Panc1 (cell line): ENCODE results near the gene BICD1. TPM values are rescaled to one million over a fixed set of nuclear protein-coding genes. Genes with fewer than 3 reads are reported as not detected.

ENCODE experiments used
- ATAC-seq: fragments of 200-7000 bp; cut with Tn5 transposase; 2 replicates; pipeline ENCODE4 v1.9.1; 2020; ENCODE audit warnings: mild to moderate bottlenecking, moderate library complexity
- BruUV-seq: library from RNA; stranded (reverse); fragments of 400-500 nt; replicated peaks from 2 replicates; lab custom pipeline; 2021; lab: Mats Ljungman, UMichigan
- CTCF ChIA-PET: fragments of 300-600 bp; sonication (Branson Sonifier 250); formaldehyde crosslinking; loops from one replicate; lab custom pipeline; 2022; ENCODE audit warnings: antibody characterized with exemption; lab: Charles Lee
- POLR2A ChIA-PET: fragments of 300-600 bp; sonication (Branson Sonifier 250); formaldehyde crosslinking; loops from one replicate; lab custom pipeline; 2022; ENCODE audit warnings: antibody characterized with exemption; lab: Charles Lee
- DNase-seq: peaks from one replicate; pipeline ENCODE4 v3.0.0-alpha.2; 2010; ENCODE audit warnings: low read depth, low spot score
- H3K27ac ChIP-seq: 2 replicates; pipeline ENCODE4 v1.5.1; 2011; ENCODE audit warnings: mild to moderate bottlenecking, low read length, inconsistent platforms
- H3K27me3 ChIP-seq: fragments of 200-500 bp; sonication (Bioruptor generic); 2 replicates; pipeline ENCODE4 v1.6.0; 2014; ENCODE audit warnings: low read length, inconsistent platforms; ENCODE audit not compliant: control insufficient read depth, insufficient read depth
- H3K36me3 ChIP-seq: fragments of 200-500 bp; sonication (Bioruptor generic); 2 replicates; pipeline ENCODE4 v1.5.1; 2014; ENCODE audit warnings: inconsistent platforms, mild to moderate bottlenecking, low read length, moderate library complexity; ENCODE audit not compliant: control insufficient read depth, insufficient read depth
- H3K4me1 ChIP-seq: 2 replicates; pipeline ENCODE4 v1.5.1; 2011; ENCODE audit warnings: inconsistent platforms, mild to moderate bottlenecking, low read length, moderate library complexity; ENCODE audit not compliant: control insufficient read depth, insufficient read depth
- H3K4me3 ChIP-seq, 2 experiments: 2 replicates each; pipeline ENCODE4 v1.5.1; 2011 to 2012; ENCODE audit warnings: low read depth in 2 of 2, low read length in 2 of 2, mild to moderate bottlenecking in 2 of 2, inconsistent platforms in 1 of 2, moderate library complexity in 1 of 2
- H3K9me3 ChIP-seq: fragments of 200-500 bp; sonication (Bioruptor generic); 2 replicates; pipeline ENCODE4 v1.5.1; 2014; ENCODE audit warnings: low read depth, mild to moderate bottlenecking, inconsistent platforms, low read length, moderate library complexity; ENCODE audit not compliant: control insufficient read depth, insufficient read depth
- POLR2AphosphoS5 ChIP-seq: IDR thresholded peaks from 2 replicates; pipeline ENCODE4 v1.6.1; 2012; ENCODE audit warnings: mild to moderate bottlenecking, low read depth, low read length, moderate library complexity
- SIN3A ChIP-seq: IDR thresholded peaks from 2 replicates; pipeline ENCODE4 v1.6.1; 2012; ENCODE audit warnings: low read depth, mild to moderate bottlenecking, low read length, moderate library complexity, borderline replicate concordance; ENCODE audit not compliant: insufficient read depth
- TCF7L2 ChIP-seq: IDR thresholded peaks from 2 replicates; pipeline ENCODE4 v1.6.1; 2011; ENCODE audit warnings: mild to moderate bottlenecking, low read depth, low read length, inconsistent platforms
- in situ Hi-C: cut with HindIII; loops from 2 replicates; pipeline ENCODE4 v1.10.0; 2016; ENCODE audit warnings: low sequenced_read_pairs, low pct_unique_long_range_greater_than_20kb
- intact Hi-C: fragments of 100-400 bp; cut with micrococcal nuclease; formaldehyde crosslinking; loops from one replicate; pipeline ENCODE4 v1.10.0; 2022; ENCODE audit not compliant: unreplicated experiment
- total RNA-seq: library from RNA; stranded (reverse); gene quantifications from one replicate; pipeline ENCODE4 v1.2.1, GENCODE V29; 2021; ENCODE audit not compliant: unreplicated experiment
- TF ChIP-seq, protein P1 (sequence below), 2 experiments: IDR thresholded peaks; 2 replicates each; pipeline ENCODE4 v1.6.1; 2011 to 2012; ENCODE audit warnings: low read depth in 2 of 2, control low read depth in 1 of 2, low read length in 1 of 2, mild to moderate bottlenecking in 1 of 2, moderate library complexity in 1 of 2; ENCODE audit not compliant: insufficient read depth in 1 of 2
- TF ChIP-seq, protein P2 (sequence below): fragments of 450-650 bp; IDR thresholded peaks from 2 replicates; pipeline ENCODE4 v1.5.1; 2017; ENCODE audit warnings: mild to moderate bottlenecking

BICD1 gene
- total RNA-seq, 1 experiment from 2014 or later = 40.0 TPM

DNA sequence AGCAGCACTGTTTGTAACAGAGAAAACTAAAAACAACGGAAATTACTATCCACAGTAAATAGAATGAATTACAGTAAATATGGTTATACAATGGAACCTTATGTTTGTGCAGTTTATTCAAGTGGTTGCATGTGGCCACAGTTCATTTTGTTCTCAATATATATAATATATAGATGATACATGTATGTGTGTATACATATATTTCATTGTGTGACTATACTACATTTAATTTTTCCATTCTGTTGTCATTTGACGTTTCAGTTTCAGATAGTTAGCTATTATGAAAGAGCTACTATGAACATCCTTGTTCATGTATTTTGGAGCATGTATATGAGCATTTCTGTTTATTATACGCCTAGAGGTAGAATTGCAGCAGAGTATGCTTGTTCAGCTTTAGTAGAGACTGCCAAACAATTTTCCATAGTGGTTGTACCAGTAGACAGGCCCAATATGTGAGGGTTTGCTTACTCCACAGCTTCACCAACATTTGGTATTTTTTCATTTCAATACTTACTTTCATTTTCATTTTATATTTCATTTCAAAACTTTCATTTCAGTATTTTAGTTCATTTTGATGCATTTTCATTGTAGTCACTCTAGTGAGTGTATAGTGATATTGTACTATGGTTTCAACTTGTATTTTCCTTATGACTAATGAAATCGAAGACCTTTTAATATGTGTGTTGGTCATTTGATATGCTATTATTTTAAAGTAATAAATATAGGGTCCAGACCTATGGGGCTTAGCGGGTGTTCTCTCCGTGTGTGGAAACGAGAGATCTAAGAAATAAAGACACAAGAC lies 151.2 kb downstream of the BICD1 start:
- H3K9me3 ChIP-seq = no peaks in the 10 kb centered on the region
- no peaks in the 10 kb centered on the region for H3K36me3 ChIP-seq
- TF ChIP-seq, protein P1, sequence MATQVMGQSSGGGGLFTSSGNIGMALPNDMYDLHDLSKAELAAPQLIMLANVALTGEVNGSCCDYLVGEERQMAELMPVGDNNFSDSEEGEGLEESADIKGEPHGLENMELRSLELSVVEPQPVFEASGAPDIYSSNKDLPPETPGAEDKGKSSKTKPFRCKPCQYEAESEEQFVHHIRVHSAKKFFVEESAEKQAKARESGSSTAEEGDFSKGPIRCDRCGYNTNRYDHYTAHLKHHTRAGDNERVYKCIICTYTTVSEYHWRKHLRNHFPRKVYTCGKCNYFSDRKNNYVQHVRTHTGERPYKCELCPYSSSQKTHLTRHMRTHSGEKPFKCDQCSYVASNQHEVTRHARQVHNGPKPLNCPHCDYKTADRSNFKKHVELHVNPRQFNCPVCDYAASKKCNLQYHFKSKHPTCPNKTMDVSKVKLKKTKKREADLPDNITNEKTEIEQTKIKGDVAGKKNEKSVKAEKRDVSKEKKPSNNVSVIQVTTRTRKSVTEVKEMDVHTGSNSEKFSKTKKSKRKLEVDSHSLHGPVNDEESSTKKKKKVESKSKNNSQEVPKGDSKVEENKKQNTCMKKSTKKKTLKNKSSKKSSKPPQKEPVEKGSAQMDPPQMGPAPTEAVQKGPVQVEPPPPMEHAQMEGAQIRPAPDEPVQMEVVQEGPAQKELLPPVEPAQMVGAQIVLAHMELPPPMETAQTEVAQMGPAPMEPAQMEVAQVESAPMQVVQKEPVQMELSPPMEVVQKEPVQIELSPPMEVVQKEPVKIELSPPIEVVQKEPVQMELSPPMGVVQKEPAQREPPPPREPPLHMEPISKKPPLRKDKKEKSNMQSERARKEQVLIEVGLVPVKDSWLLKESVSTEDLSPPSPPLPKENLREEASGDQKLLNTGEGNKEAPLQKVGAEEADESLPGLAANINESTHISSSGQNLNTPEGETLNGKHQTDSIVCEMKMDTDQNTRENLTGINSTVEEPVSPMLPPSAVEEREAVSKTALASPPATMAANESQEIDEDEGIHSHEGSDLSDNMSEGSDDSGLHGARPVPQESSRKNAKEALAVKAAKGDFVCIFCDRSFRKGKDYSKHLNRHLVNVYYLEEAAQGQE (IDR thresholded peaks at IDR 0.05; ENCODE audit: insufficient read depth in 1 of 2, low read depth in 2 of 2, low read length in 1 of 2) = no peak
- TF ChIP-seq POLR2AphosphoS5 = no peak
- TF ChIP-seq, protein P2, sequence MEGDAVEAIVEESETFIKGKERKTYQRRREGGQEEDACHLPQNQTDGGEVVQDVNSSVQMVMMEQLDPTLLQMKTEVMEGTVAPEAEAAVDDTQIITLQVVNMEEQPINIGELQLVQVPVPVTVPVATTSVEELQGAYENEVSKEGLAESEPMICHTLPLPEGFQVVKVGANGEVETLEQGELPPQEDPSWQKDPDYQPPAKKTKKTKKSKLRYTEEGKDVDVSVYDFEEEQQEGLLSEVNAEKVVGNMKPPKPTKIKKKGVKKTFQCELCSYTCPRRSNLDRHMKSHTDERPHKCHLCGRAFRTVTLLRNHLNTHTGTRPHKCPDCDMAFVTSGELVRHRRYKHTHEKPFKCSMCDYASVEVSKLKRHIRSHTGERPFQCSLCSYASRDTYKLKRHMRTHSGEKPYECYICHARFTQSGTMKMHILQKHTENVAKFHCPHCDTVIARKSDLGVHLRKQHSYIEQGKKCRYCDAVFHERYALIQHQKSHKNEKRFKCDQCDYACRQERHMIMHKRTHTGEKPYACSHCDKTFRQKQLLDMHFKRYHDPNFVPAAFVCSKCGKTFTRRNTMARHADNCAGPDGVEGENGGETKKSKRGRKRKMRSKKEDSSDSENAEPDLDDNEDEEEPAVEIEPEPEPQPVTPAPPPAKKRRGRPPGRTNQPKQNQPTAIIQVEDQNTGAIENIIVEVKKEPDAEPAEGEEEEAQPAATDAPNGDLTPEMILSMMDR = no peak
- TF ChIP-seq TCF7L2 = no peak
- TF ChIP-seq SIN3A = no peak
- H3K27me3 ChIP-seq = no peaks in the 10 kb centered on the region
- no peak overlapping the region for H3K4me3 ChIP-seq
- in situ Hi-C loops = no loop called here
- no peak overlapping the region for H3K27ac ChIP-seq
- intact Hi-C loops = no loop called here
- POLR2A ChIA-PET = interaction anchor here (0.5 kb wide), 1 partner anchor 527 kb away, joined by 3 read pairs; no protein-coding TSS in a partner anchor
- no TSS peak for BruUV-seq
- peaks cover under 1% of the 10 kb centered on the region; the same call in 1 of the 2 replicates for H3K4me1 ChIP-seq
- CTCF ChIA-PET = interaction anchor here (0.6 kb wide), 1 partner anchor 645 kb away, joined by 3 read pairs; no protein-coding TSS in a partner anchor
- ATAC-seq (no peak), DNase-seq (no peak)

DNA sequence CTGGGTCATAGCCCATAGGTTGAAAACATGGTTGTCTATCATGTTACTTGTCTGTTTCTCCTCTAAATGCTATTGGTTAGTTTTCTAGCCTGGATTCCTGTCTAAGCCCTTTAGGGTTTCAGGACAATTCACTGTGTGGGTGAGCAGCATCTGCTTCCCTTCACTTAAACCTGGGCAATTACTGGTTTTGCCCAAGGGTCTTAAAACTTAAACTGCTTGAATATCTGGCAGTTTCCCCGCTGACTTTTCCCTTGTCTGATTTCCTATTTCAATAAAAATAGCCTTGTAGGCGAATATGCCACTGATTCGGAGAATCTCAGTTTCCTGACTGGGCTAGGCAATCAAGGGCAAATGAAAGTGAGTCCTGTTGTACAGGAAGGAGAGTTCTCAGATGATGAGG lies 154.0 kb downstream of the BICD1 start:
- Histone ChIP-seq H3K36me3 (no peaks in the 10 kb centered on the region), H3K9me3 (no peaks in the 10 kb centered on the region), H3K27me3 (no peaks in the 10 kb centered on the region), H3K4me3 (no peak overlapping the region), H3K27ac (no peak overlapping the region), H3K4me1 (no peaks in the 10 kb centered on the region)
- BruUV-seq = no TSS peak
- intact Hi-C loops = no loop called here
- POLR2A ChIA-PET = no interaction called here
- ATAC-seq (no peak), DNase-seq (no peak)
- no peak for TF ChIP-seq SIN3A
- TF ChIP-seq POLR2AphosphoS5 = no peak
- TF ChIP-seq, protein P2 = no peak
- TF ChIP-seq, protein P1 (IDR thresholded peaks at IDR 0.05; ENCODE audit: insufficient read depth in 1 of 2, low read depth in 2 of 2, low read length in 1 of 2) = no peak
- TF ChIP-seq TCF7L2 = no peak
- CTCF ChIA-PET = no interaction called here
- in situ Hi-C loops = no loop called here
